ENCODE measurements around the gene TNPO1.

TNPO1 gene

GRCh38 chr5:72811849-72812248 lies 4.6 kb upstream of the TNPO1 start:
- H3K4me3 ChIP-seq (ENCODE audit: low read depth, low read length) = no peak overlapping the region
- no peak for TF ChIP-seq CTCF (IDR thresholded peaks at IDR 0.05; ENCODE audit: low read depth, low read length)

GRCh38 chr5:72812488-72812887 lies 4.0 kb upstream of the TNPO1 start:
- H3K4me3 ChIP-seq (ENCODE audit: low read depth, low read length) = no peak overlapping the region

GRCh38 chr5:72814104-72814503 lies 2.4 kb upstream of the TNPO1 start:
- TF ChIP-seq CTCF (IDR thresholded peaks at IDR 0.05; ENCODE audit: low read depth, low read length) = no peak
- no peak overlapping the region for H3K4me3 ChIP-seq (ENCODE audit: low read depth, low read length)

More at GRCh38 chr5:72812488-72812887, 4.0 kb upstream of the TNPO1 start:
- TF ChIP-seq CTCF (IDR thresholded peaks at IDR 0.05; ENCODE audit: low read depth, low read length) = no peak

- TF ChIP-seq CTCF (IDR thresholded peaks at IDR 0.05; ENCODE audit: low read depth, low read length) = no peak
- H3K4me3 ChIP-seq (ENCODE audit: low read depth, low read length) = no peak overlapping the region
These were observed 1.6 kb upstream of the TNPO1 start for GRCh38 chr5:72814864-72815263.

GRCh38 chr5:72815580-72816283 lies 729 bp upstream of the TNPO1 start:
- H3K4me3 ChIP-seq (ENCODE audit: low read depth, low read length) = peak overlapping the region; percentile 81
- TF ChIP-seq CTCF (IDR thresholded peaks at IDR 0.05; ENCODE audit: low read depth, low read length) = no peak

- peak overlapping the region; percentile 81 for H3K4me3 ChIP-seq (ENCODE audit: low read depth, low read length)
- no peak for TF ChIP-seq CTCF (IDR thresholded peaks at IDR 0.05; ENCODE audit: low read depth, low read length)
These were observed 618 bp downstream of the TNPO1 start for GRCh38 chr5:72817076-72817481.

GRCh38 chr5:72817671-72818266 lies 1.3 kb downstream of the TNPO1 start:
- TF ChIP-seq CTCF (IDR thresholded peaks at IDR 0.05; ENCODE audit: low read depth, low read length) = no peak
- H3K4me3 ChIP-seq (ENCODE audit: low read depth, low read length) = peak overlapping the region; percentile 81

Measured in WI38 (cell line).